ENCODE measurements around the gene PACC1.

- no peak for TF ChIP-seq CTCF (IDR thresholded peaks at IDR 0.05)
- TF ChIP-seq POLR2A (IDR thresholded peaks at IDR 0.05) = no peak
- TF ChIP-seq POLR2AphosphoS5 (IDR thresholded peaks at IDR 0.05) = no peak
Measured at GRCh38 chr1:212396638-212397037, 18.0 kb downstream of the PACC1 start.
